Measurements from ENCODE around the gene IVD.

- TF ChIP-seq CTCF (IDR thresholded peaks at IDR 0.05; ENCODE audit: poor library complexity, severe bottlenecking): no peak
- TF ChIP-seq EZH2 (IDR thresholded peaks at IDR 0.05; ENCODE audit: borderline replicate concordance, insufficient read depth, low read length, poor library complexity, severe bottlenecking): no peak
- no peak for TF ChIP-seq REST (IDR thresholded peaks at IDR 0.05; ENCODE audit: borderline replicate concordance)
These were observed 61.6 kb downstream of the IVD start for GRCh38 chr15:40467261-40467615.

Measured in neural cell (in vitro differentiated cells).